A549 (cell line): Measurements from ENCODE around the gene SFXN3. TPM values are rescaled to one million over a fixed set of nuclear protein-coding genes. Genes with fewer than 3 reads are reported as not detected.

ENCODE experiments used
- ATAC-seq, 2 experiments: fragments of 200-7000 bp in 1 of 2; fragments of >200 bp in 1 of 2; cut with Nextera tagmentation in 1 of 2; cut with Tn5 transposase in 1 of 2; 3 replicates each; pipeline versions ENCODE4 v1.8.0 to v1.9.1; 2018 to 2020; ENCODE audit warnings: mild to moderate bottlenecking in 1 of 2, moderate library complexity in 1 of 2
- CTCF ChIA-PET: fragments of 300-600 bp; sonication (Branson Sonifier 250); formaldehyde crosslinking; extraction: SDS; loops from one replicate; lab custom pipeline; 2021; ENCODE audit warnings: antibody characterized with exemption, inconsistent platforms; lab: Yijun Ruan, JAX
- POLR2A ChIA-PET: fragments of 350-600 bp; formaldehyde crosslinking; extraction: SDS; loops from one replicate; lab custom pipeline; 2021; ENCODE audit warnings: antibody characterized with exemption, inconsistent platforms; lab: Yijun Ruan, JAX
- DNase-seq, 2 experiments: peaks; one replicate each; pipeline versions ENCODE4 v3.0.0 to v3.0.0-alpha.2; 2011 to 2016; ENCODE audit warnings: low read depth in 1 of 2, low spot score in 1 of 2
- FAIRE-seq: peaks from 2 replicates; lab custom pipeline; 2011; peaks lifted over from hg19 to GRCh38; lab: Jason Lieb, UNC
- H3K27ac ChIP-seq, 2 experiments: fragments of >200 bp; sonication (Bioruptor Twin); formaldehyde crosslinking; 3 replicates each; pipeline ENCODE4 v1.5.1; 2016 to 2017
- H3K4me1 ChIP-seq: fragments of >200 bp; sonication (Bioruptor Twin); formaldehyde crosslinking; 3 replicates; pipeline ENCODE4 v1.6.1; 2016
- H3K4me2 ChIP-seq: fragments of >200 bp; sonication (Bioruptor Twin); formaldehyde crosslinking; 3 replicates; pipeline ENCODE4 v1.6.1; 2016
- H3K4me3 ChIP-seq: fragments of >200 bp; sonication (Bioruptor Twin); formaldehyde crosslinking; 3 replicates; pipeline ENCODE4 v1.5.1; 2016
- H3K9me3 ChIP-seq: fragments of >200 bp; sonication (Bioruptor Twin); formaldehyde crosslinking; 3 replicates; pipeline ENCODE4 v1.6.1; 2016
- CHD4 ChIP-seq: fragments of 200-600 bp; sonication (generic); IDR thresholded peaks from 2 replicates; pipeline ENCODE4 v1.6.1; 2016; ENCODE audit warnings: antibody characterized with exemption, mild to moderate bottlenecking, borderline replicate concordance
- EHF ChIP-seq: fragments of 250-450 bp; sonication (Bioruptor Pico); IDR thresholded peaks from 2 replicates; pipeline ENCODE4 v1.5.0; 2020; ENCODE audit warnings: mild to moderate bottlenecking
- ESRRA ChIP-seq: fragments of 150-350 bp; IDR thresholded peaks from 2 replicates; pipeline ENCODE4 v1.6.1; 2014; ENCODE audit warnings: mild to moderate bottlenecking, low read length, borderline replicate concordance
- FOXS1 ChIP-seq: fragments of 250-450 bp; sonication (Bioruptor Pico); IDR thresholded peaks from 2 replicates; pipeline ENCODE4 v1.5.0; 2020; ENCODE audit warnings: mild to moderate bottlenecking, moderate library complexity
- GATA3 ChIP-seq: IDR thresholded peaks from 2 replicates; pipeline ENCODE4 v1.6.1; 2012; ENCODE audit warnings: borderline replicate concordance
- HDAC2 ChIP-seq: fragments of 200-600 bp; sonication (generic); IDR thresholded peaks from 2 replicates; pipeline ENCODE4 v1.6.1; 2016
- JUNB ChIP-seq: fragments of >200 bp; sonication (Bioruptor Twin); formaldehyde crosslinking; IDR thresholded peaks from 2 replicates; pipeline ENCODE4 v1.6.1; 2016
- NR3C1 ChIP-seq: fragments of >200 bp; sonication (Bioruptor Twin); formaldehyde crosslinking; IDR thresholded peaks from 3 replicates; pipeline ENCODE4 v1.6.1; 2017
- RAD21 ChIP-seq, 2 experiments: fragments of >200 bp in 1 of 2; sonication (Bioruptor Twin) in 1 of 2; formaldehyde crosslinking in 1 of 2; IDR thresholded peaks in 1 of 2; conservative IDR thresholded peaks in 1 of 2; 2 replicates in 1 of 2; 3 replicates in 1 of 2; pipeline ENCODE4 v1.6.1; 2012 to 2018; ENCODE audit warnings: inconsistent platforms in 1 of 2
- RARB ChIP-seq: fragments of 250-450 bp; sonication (Bioruptor Pico); IDR thresholded peaks from 2 replicates; pipeline ENCODE4 v1.8.0; 2021; ENCODE audit warnings: mild to moderate bottlenecking, moderate library complexity
- RNF2 ChIP-seq: fragments of 200-600 bp; sonication (generic); IDR thresholded peaks from 2 replicates; pipeline ENCODE4 v1.6.1; 2016; ENCODE audit warnings: low read depth, mild to moderate bottlenecking, antibody characterized with exemption, moderate library complexity, borderline replicate concordance
- SMC3 ChIP-seq: fragments of >200 bp; sonication (Bioruptor Twin); formaldehyde crosslinking; IDR thresholded peaks from 3 replicates; pipeline ENCODE4 v1.6.1; 2018; ENCODE audit warnings: inconsistent platforms
- SREBF2 ChIP-seq: fragments of 450-650 bp; IDR thresholded peaks from 2 replicates; pipeline ENCODE4 v1.6.1; 2014; ENCODE audit warnings: mild to moderate bottlenecking, moderate library complexity
- TFCP2L1 ChIP-seq: fragments of 250-450 bp; sonication (Bioruptor Pico); IDR thresholded peaks from 2 replicates; pipeline ENCODE4 v1.5.0; 2021; ENCODE audit warnings: mild to moderate bottlenecking
- WGBS: methylation state at CpG from one replicate; pipeline ENCODE4 v1.1.6; 2017; ENCODE audit errors: missing lambda C conversion rate; 5-methylcytosine and 5-hydroxymethylcytosine counted together
- polyA plus RNA-seq, 4 experiments: library from polyadenylated mRNA; depleted of rRNA in 3 of 4; stranded (reverse); fragments of >200 nt; fragmentation: RNase III in 1 of 4; extraction: RNeasy Plus Mini Kit Qiagen cat#74134 plus additional on column Dnase treatment in 1 of 4; gene quantifications; 2 replicates in 3 of 4; 3 replicates in 1 of 4; pipeline ENCODE4 v1.2.3, GENCODE V29; 2011 to 2017
- TF ChIP-seq, protein P1 (sequence below): IDR thresholded peaks from 2 replicates; pipeline ENCODE4 v1.6.1; 2012
- TF ChIP-seq, protein P2 (sequence below): IDR thresholded peaks from 2 replicates; pipeline ENCODE4 v1.6.1; 2012; ENCODE audit warnings: low read depth, borderline replicate concordance
- TF ChIP-seq, protein P3 (sequence below): fragments of >200 bp; sonication (Bioruptor Twin); formaldehyde crosslinking; IDR thresholded peaks from 3 replicates; pipeline ENCODE4 v1.5.1; 2016

Gene SFXN3
- polyA plus RNA-seq, 2 of the 4 experiments (the other 2 are of a cell fraction) = 26.3 to 33.7 TPM

DNA sequence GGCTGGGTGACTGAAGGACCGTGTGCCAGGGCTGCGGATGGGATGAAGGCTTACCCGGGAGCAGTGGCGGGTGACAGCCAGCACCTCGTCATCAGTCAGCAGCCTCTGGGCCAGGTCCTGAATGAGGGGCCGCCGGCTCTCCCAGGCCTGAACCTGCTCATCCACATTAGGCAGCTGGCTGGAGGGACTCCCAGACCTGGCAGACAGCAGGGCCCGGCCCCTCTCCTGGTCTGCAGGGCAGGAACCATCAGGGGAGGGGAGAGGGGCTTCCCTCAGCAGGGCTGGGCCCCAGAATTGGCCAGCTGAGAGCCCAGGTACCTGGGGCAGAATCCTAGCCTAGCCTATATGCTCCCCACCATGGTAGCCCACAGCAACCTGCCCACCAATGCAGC lies 15.5 kb upstream of the SFXN3 start:
- 96% methylated on average over 5 of the region's 8 CpGs for WGBS
- H3K4me2 ChIP-seq = no peak overlapping the region
- CTCF ChIA-PET = interaction anchor here (2.0 to 59.3 kb wide), 7 partner anchors 18 to 271 kb away, joined by 5 to 2364 read pairs (median 22); partner anchors contain the start of genes KAZALD1, LZTS2, MRPL43 and PDZD7
- H3K9me3 ChIP-seq = no peaks in the 10 kb centered on the region
- peaks cover 32% of the 10 kb centered on the region for H3K4me1 ChIP-seq
- H3K4me3 ChIP-seq = no peak overlapping the region
- no peak for TF ChIP-seq NR3C1
- no peak for TF ChIP-seq FOXS1 (CRISPR knock-in tag)
- TF ChIP-seq SMC3 = no peak
- TF ChIP-seq EHF = no peak
- no peak for TF ChIP-seq SREBF2
- TF ChIP-seq, protein P1, sequence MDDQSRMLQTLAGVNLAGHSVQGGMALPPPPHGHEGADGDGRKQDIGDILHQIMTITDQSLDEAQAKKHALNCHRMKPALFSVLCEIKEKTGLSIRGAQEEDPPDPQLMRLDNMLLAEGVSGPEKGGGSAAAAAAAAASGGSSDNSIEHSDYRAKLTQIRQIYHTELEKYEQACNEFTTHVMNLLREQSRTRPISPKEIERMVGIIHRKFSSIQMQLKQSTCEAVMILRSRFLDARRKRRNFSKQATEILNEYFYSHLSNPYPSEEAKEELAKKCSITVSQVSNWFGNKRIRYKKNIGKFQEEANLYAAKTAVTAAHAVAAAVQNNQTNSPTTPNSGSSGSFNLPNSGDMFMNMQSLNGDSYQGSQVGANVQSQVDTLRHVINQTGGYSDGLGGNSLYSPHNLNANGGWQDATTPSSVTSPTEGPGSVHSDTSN = no peak
- no peak for TF ChIP-seq HDAC2
- no peak for TF ChIP-seq RNF2
- TF ChIP-seq, all 56 proteins: peak for 0
- DNase-seq (no peak), FAIRE-seq (no peak), ATAC-seq (no peak)
- POLR2A ChIA-PET = interaction anchor here (0.9 kb wide), 1 partner anchor 9 kb away, joined by 4 read pairs; no protein-coding TSS in a partner anchor
- H3K27ac ChIP-seq = no peak overlapping the region

DNA sequence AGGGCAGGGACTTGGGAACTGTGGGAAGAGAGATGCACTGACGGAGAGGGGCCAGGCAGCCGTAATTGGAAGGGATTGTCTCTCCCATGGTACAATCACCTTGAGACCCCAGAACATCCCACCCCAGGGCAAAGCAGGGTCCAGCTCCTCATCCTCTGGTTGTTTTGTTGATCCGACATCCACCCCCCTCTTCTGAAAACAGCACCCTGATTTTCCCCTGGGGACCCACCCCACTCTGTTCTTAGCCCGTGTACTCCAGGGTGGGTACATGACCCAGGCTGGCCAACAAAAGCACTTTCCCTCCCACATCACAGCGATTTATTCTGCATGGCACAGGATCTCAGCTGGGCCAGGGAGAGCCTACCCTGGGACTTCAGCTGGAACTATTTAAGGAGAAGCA lies 14.2 kb upstream of the SFXN3 start:
- CTCF ChIA-PET = interaction anchor here (1.3 to 59.3 kb wide), 4 partner anchors 16 to 125 kb away, joined by 4 to 2364 read pairs (median 490); partner anchors contain the start of genes KAZALD1, LZTS2, MRPL43 and PDZD7
- ATAC-seq (no peak), DNase-seq (no peak), FAIRE-seq (no peak)
- Histone ChIP-seq H3K4me3 (no peak overlapping the region), H3K9me3 (no peaks in the 10 kb centered on the region), H3K27ac (no peak overlapping the region), H3K4me2 (no peak overlapping the region), H3K4me1 (peaks cover 32% of the 10 kb centered on the region)
- WGBS = 55% methylated on average over 5 of the region's 5 CpGs
- POLR2A ChIA-PET = interaction anchor here (0.9 to 1.5 kb wide), 2 partner anchors 19 to 22 kb away, joined by 3 to 5 read pairs; no protein-coding TSS in a partner anchor
- TF ChIP-seq GATA3 (no peak), ESRRA (no peak), NR3C1 (no peak), TFCP2L1 (CRISPR knock-in tag) (no peak), RAD21 (conservative IDR thresholded peaks at IDR 0.05 in 1 of 2, IDR thresholded peaks at IDR 0.05 in 1 of 2) (no peak), RARB (CRISPR knock-in tag) (no peak)

DNA sequence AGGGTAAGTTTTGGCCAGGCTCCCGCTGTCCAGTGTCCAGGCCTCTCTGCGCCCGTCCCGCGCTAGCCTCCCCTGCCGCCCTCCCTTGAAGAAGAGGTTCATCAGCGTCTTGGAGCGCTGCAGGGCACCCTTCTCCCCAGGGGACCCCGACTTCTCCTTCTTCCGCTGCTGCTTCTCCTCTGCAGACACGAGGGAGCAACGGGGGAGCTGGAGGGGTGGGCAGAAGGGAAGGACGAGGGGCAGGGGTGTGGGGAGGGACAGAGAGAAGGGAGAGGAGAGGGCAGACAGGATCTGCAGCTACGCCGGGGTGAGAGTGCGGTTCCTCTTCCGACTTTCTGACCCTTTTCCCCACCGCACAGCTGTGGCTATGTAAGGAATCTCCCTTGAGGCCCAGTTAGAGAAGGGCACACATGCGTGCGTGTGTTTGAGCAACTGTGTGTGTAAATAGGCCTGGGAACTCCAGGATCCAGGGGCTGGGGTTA lies 12.9 kb upstream of the SFXN3 start:
- POLR2A ChIA-PET = no interaction called here
- no peaks in the 10 kb centered on the region for H3K9me3 ChIP-seq
- no peak for FAIRE-seq
- TF ChIP-seq, protein P2, sequence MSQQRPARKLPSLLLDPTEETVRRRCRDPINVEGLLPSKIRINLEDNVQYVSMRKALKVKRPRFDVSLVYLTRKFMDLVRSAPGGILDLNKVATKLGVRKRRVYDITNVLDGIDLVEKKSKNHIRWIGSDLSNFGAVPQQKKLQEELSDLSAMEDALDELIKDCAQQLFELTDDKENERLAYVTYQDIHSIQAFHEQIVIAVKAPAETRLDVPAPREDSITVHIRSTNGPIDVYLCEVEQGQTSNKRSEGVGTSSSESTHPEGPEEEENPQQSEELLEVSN = no peak
- TF ChIP-seq, protein P3, sequence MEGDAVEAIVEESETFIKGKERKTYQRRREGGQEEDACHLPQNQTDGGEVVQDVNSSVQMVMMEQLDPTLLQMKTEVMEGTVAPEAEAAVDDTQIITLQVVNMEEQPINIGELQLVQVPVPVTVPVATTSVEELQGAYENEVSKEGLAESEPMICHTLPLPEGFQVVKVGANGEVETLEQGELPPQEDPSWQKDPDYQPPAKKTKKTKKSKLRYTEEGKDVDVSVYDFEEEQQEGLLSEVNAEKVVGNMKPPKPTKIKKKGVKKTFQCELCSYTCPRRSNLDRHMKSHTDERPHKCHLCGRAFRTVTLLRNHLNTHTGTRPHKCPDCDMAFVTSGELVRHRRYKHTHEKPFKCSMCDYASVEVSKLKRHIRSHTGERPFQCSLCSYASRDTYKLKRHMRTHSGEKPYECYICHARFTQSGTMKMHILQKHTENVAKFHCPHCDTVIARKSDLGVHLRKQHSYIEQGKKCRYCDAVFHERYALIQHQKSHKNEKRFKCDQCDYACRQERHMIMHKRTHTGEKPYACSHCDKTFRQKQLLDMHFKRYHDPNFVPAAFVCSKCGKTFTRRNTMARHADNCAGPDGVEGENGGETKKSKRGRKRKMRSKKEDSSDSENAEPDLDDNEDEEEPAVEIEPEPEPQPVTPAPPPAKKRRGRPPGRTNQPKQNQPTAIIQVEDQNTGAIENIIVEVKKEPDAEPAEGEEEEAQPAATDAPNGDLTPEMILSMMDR = no peak
- TF ChIP-seq JUNB (no peak), CHD4 (no peak)
- H3K27ac ChIP-seq = no peak overlapping the region; a peak in 1 of 6 replicates
- no peak for DNase-seq
- H3K4me3 ChIP-seq = no peak overlapping the region
- no peak overlapping the region; the same call in 2 of the 3 replicates for H3K4me2 ChIP-seq
- CTCF ChIA-PET = interaction anchor here (1.0 to 59.3 kb wide), 9 partner anchors 15 to 503 kb away, joined by 3 to 2364 read pairs (median 4); partner anchors contain the start of genes KAZALD1, LZTS2, MRPL43 and PDZD7
- peaks cover 18% of the 10 kb centered on the region for H3K4me1 ChIP-seq
- peak in 1 of 2 experiments; percentile 1; a peak in 2 of 6 replicates for ATAC-seq
- 89% methylated on average over 19 of the region's 20 CpGs for WGBS
